ENCODE measurements around the gene FAM20A. TPM values are rescaled to one million over a fixed set of nuclear protein-coding genes. Genes with fewer than 3 reads are reported as not detected.

FAM20A gene
- total and polyA plus RNA-seq, 2 donors (not counting 1 experiment from before 2014, with no cell fraction given): not detected

GRCh38 chr17:68516732-68517131 lies 84.4 kb downstream of the FAM20A start:
- no peaks in the 10 kb centered on the region for H3K9me3 ChIP-seq (ENCODE audit: control extremely low read depth in 1 of 3, control insufficient read depth in 2 of 3, insufficient read depth in 1 of 3, low read length in 2 of 3)
- no peak overlapping the region for H3K27ac ChIP-seq (ENCODE audit: low read length in 2 of 2)
- intact Hi-C loops (cut with micrococcal nuclease): no loop called here
- Mint-ChIP-seq H3K27me3 (no peaks in the 10 kb centered on the region), H3K27ac (no peak overlapping the region), H3K4me3 (no peak overlapping the region), H3K9me3 (ENCODE audit: insufficient read depth) (no peaks in the 10 kb centered on the region), H3K4me1 (peaks cover 46% of the 10 kb centered on the region)
- peaks cover 45% of the 10 kb centered on the region for H4K20me1 ChIP-seq (ENCODE audit: control insufficient read depth, insufficient read depth, low read length, poor library complexity, severe bottlenecking)
- peaks cover 3 to 42% of the 10 kb centered on the region in 2 experiments for H3K36me3 ChIP-seq (replicated peaks in 1 of 2; ENCODE audit: control extremely low read depth in 1 of 2, control insufficient read depth in 1 of 2, extremely low read depth in 1 of 2, insufficient read depth in 2 of 2, low read length in 1 of 2)
- no peaks in the 10 kb centered on the region for H3K27me3 ChIP-seq (replicated peaks in 1 of 4; ENCODE audit: control extremely low read depth in 1 of 4, control insufficient read depth in 3 of 4, insufficient read depth in 4 of 4, low read length in 3 of 4)
- H3K79me2 ChIP-seq (ENCODE audit: control insufficient read depth, insufficient read depth, low read length): peaks cover 93% of the 10 kb centered on the region
- ChIA-PET POLR2A (no interaction called here), CTCF (interaction anchor here (0.7 kb wide), 1 partner anchor 728 kb away, joined by 4 read pairs; no protein-coding TSS in a partner anchor)
- WGBS (ENCODE audit: insufficient coverage): no CpG with 5 or more reads among the region's 1 CpG
- H3K4me1 ChIP-seq (ENCODE audit: control insufficient read depth in 2 of 2, insufficient read depth in 2 of 2, low read length in 2 of 2): peaks cover 21 to 22% of the 10 kb centered on the region in 2 donors
- ATAC-seq (ENCODE audit: low read depth) (no peak), DNase-seq (no peak)
- H3K4me2 ChIP-seq (replicated peaks; ENCODE audit: low read depth, low read length, poor library complexity, severe bottlenecking): no peak overlapping the region
- no peak for TF ChIP-seq EZH2 (IDR thresholded peaks at IDR 0.05; ENCODE audit: borderline replicate concordance, insufficient read depth, low read depth, low read length, poor library complexity, severe bottlenecking)
- no peak for TF ChIP-seq CTCF (IDR thresholded peaks at IDR 0.05)
- H3K4me3 ChIP-seq (ENCODE audit: control extremely low read depth in 1 of 5, extremely low read depth in 1 of 5, insufficient read depth in 1 of 5, low read depth in 2 of 5, low read length in 4 of 5): no peak overlapping the region
- no peak overlapping the region for H3K9ac ChIP-seq (ENCODE audit: low read length)
- H2AFZ ChIP-seq (ENCODE audit: insufficient read depth, low read depth, low read length, poor library complexity, severe bottlenecking): no peak overlapping the region

- H3K4me3 ChIP-seq (ENCODE audit: control extremely low read depth in 1 of 5, extremely low read depth in 1 of 5, insufficient read depth in 1 of 5, low read depth in 2 of 5, low read length in 4 of 5): peak overlapping the region in 1 of 5 experiments; percentile 21
- no peaks in the 10 kb centered on the region for H3K27me3 ChIP-seq (replicated peaks in 1 of 4; ENCODE audit: control extremely low read depth in 1 of 4, control insufficient read depth in 3 of 4, insufficient read depth in 4 of 4, low read length in 3 of 4)
- no peak for TF ChIP-seq CTCF (IDR thresholded peaks at IDR 0.05)
- Mint-ChIP-seq H3K27me3 (no peaks in the 10 kb centered on the region), H3K4me1 (peaks cover 52% of the 10 kb centered on the region), H3K27ac (no peak overlapping the region), H3K9me3 (ENCODE audit: insufficient read depth) (no peaks in the 10 kb centered on the region), H3K4me3 (peak overlapping the region; percentile 100)
- no peak overlapping the region for H2AFZ ChIP-seq (ENCODE audit: insufficient read depth, low read depth, low read length, poor library complexity, severe bottlenecking)
- H4K20me1 ChIP-seq (ENCODE audit: control insufficient read depth, insufficient read depth, low read length, poor library complexity, severe bottlenecking): peaks cover 35% of the 10 kb centered on the region
- H3K4me1 ChIP-seq (ENCODE audit: control insufficient read depth in 2 of 2, insufficient read depth in 2 of 2, low read length in 2 of 2): peaks cover 25 to 28% of the 10 kb centered on the region in 2 donors
- CTCF ChIA-PET: interaction anchor here (0.5 kb wide), 1 partner anchor 49 kb away, joined by 3 read pairs; no protein-coding TSS in a partner anchor
- DNase-seq (peak; percentile 36), ATAC-seq (ENCODE audit: low read depth) (no peak)
- peaks cover 81% of the 10 kb centered on the region for H3K79me2 ChIP-seq (ENCODE audit: control insufficient read depth, insufficient read depth, low read length)
- 77% methylated on average over 10 of the region's 15 CpGs for WGBS (ENCODE audit: insufficient coverage)
- intact Hi-C loops (cut with micrococcal nuclease): loop anchor here (5.0 kb wide), 3 partner anchors 478 to 812 kb away; partner anchors contain the start of genes ABCA5, BPTF and KPNA2
- H3K9me3 ChIP-seq (ENCODE audit: control extremely low read depth in 1 of 3, control insufficient read depth in 2 of 3, insufficient read depth in 1 of 3, low read length in 2 of 3): no peaks in the 10 kb centered on the region
- peak overlapping the region; percentile 9 to 23 for H3K27ac ChIP-seq (ENCODE audit: low read length in 2 of 2)
- POLR2A ChIA-PET: interaction anchor here (0.6 kb wide), 1 partner anchor 62 kb away, joined by 3 read pairs; no protein-coding TSS in a partner anchor
- H3K36me3 ChIP-seq (replicated peaks in 1 of 2; ENCODE audit: control extremely low read depth in 1 of 2, control insufficient read depth in 1 of 2, extremely low read depth in 1 of 2, insufficient read depth in 2 of 2, low read length in 1 of 2): peaks cover 3 to 38% of the 10 kb centered on the region in 2 experiments
- H3K4me2 ChIP-seq (replicated peaks; ENCODE audit: low read depth, low read length, poor library complexity, severe bottlenecking): peak overlapping the region; percentile 95
- H3K9ac ChIP-seq (ENCODE audit: low read length): peak overlapping the region; percentile 100
These were observed 86.1 kb downstream of the FAM20A start for GRCh38 chr17:68514831-68515635.

Data from B cell (primary cell).